AG04450 (cell line): ENCODE measurements around the gene RNU2-1. TPM values are rescaled to one million over a fixed set of nuclear protein-coding genes. Genes with fewer than 3 reads are reported as not detected.
"Not testable (repeated sequence)": the region's sequence is repeated elsewhere in the genome, so short reads cannot be mapped to it uniquely, and the experiment has no call there.

Experiments used
- CTCF ChIA-PET: fragments of 300-600, 350-600 bp; formaldehyde crosslinking; extraction: SDS; loops from one replicate; lab custom pipeline; 2022; ENCODE audit warnings: antibody characterized with exemption, inconsistent platforms; lab: Charles Lee
- POLR2A ChIA-PET: fragments of 350-600 bp; formaldehyde crosslinking; extraction: SDS; loops from one replicate; lab custom pipeline; 2021; ENCODE audit warnings: antibody characterized with exemption, inconsistent platforms; lab: Yijun Ruan, JAX
- DNase-seq: peaks from one replicate; pipeline ENCODE4 v3.0.0-alpha.2; 2011; ENCODE audit warnings: low read depth, low spot score
- H3K27ac ChIP-seq: one replicate; pipeline ENCODE4 v1.5.1; 2012; ENCODE audit warnings: low read depth, low read length, control low read depth
- H3K27me3 ChIP-seq: one replicate; pipeline ENCODE4 v1.6.0; 2012; ENCODE audit warnings: low read length; ENCODE audit not compliant: control insufficient read depth, insufficient read depth
- H3K4me3 ChIP-seq: 2 replicates; pipeline ENCODE4 v1.5.1; 2011; ENCODE audit warnings: mild to moderate bottlenecking, low read depth, low read length, control low read depth
- H3K9me3 ChIP-seq: 2 replicates; pipeline ENCODE4 v1.5.1; 2012; ENCODE audit warnings: low read length; ENCODE audit not compliant: control insufficient read depth, insufficient read depth
- CTCF ChIP-seq: IDR thresholded peaks from 2 replicates; pipeline ENCODE4 v1.5.1; 2011; ENCODE audit warnings: low read depth, low read length, control low read depth, inconsistent platforms
- polyA plus RNA-seq: library from polyadenylated mRNA; depleted of rRNA; stranded (reverse); fragments of >200 nt; gene quantifications from 2 replicates; pipeline ENCODE4 v1.2.3, GENCODE V29; 2011

The RNU2-1 gene
- polyA plus RNA-seq, 1 experiment, result not detected

DNA sequence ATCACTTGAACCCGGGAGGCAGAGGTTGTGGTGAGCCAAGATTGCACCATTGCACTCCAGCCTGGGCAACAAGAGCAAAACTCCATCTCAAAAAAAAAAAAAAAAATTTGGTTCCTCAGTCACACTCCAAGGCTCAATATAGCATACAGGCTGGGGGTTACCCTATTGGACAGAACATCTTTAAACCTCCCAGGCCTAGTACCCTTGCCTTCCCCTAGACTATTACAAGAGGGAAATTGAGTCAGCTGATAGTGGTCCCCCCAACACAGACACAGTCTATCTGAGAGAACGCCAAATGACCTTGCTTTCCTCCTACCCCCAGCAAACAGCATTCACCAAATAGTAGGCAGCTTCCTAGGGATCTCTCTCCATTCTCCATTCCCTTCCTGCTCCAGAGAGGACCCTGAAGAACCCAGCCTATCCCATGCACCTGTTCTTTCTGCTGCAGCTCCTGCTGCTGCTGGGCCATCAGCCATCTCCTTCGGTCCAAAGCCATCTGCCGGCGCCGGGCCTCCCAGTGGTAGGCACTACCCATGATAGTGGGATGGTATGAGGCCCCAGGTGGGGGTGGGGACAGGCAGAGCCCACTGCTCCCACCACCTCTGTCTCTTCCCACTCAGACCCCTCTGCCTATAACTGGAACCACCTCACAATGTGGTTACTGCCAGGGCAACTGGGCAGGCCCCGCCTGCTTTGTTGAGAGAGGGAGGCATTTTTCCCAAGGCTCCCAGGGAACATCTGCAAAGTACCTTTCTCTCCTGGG, 5.6 kb downstream of the RNU2-1 start, which contains the start of gene CCDC200:
CCDC200 (minus strand) TSS at position 604 of the 763 bp plus-strand sequence; CDS start at position 535, 69 bp downstream.
- H3K27ac ChIP-seq, DNase-seq, CTCF ChIA-PET, H3K9me3 ChIP-seq, H3K4me3 ChIP-seq, POLR2A ChIA-PET, H3K27me3 ChIP-seq: not testable (repeated sequence)

DNA sequence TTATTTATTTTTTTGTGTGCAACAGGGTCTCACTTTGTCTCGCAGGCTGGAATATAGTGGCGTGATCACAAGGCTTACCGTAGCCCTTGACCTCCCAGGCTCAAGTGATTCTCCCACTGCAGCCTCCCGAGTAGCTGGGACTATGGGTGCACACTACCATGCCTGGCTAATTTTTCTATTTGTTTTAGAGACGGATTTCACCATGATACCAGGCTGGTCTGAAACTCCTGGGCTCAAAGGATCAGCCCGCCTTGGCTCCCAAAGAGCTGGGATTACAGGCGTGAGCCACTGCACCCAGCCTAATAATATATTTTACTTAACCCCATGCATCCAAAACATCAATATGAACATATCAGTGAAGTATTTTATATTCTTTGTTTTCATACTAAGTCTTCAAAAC, 7.4 kb downstream of the RNU2-1 start:
- DNase-seq, result no peak
- H3K27me3 ChIP-seq, result no peaks in the 10 kb centered on the region
- no peak overlapping the region for H3K27ac ChIP-seq
- no peak for TF ChIP-seq CTCF
- CTCF ChIA-PET, result interaction anchor here (0.8 kb wide), 1 partner anchor 83 kb away, joined by 6 read pairs; no protein-coding TSS in a partner anchor
- POLR2A ChIA-PET, result no interaction called here
- H3K9me3 ChIP-seq, result no peaks in the 10 kb centered on the region
- no peak overlapping the region for H3K4me3 ChIP-seq

- H3K27me3 ChIP-seq, result no peaks in the 10 kb centered on the region
- CTCF ChIA-PET, result interaction anchor here (0.6 kb wide), 1 partner anchor 84 kb away, joined by 5 read pairs; no protein-coding TSS in a partner anchor
- H3K27ac ChIP-seq, result no peak overlapping the region
- TF ChIP-seq CTCF, result no peak
- no peak for DNase-seq
- POLR2A ChIA-PET, result interaction anchor here (0.6 kb wide), 1 partner anchor 20 kb away, joined by 4 read pairs; no protein-coding TSS in a partner anchor
- H3K4me3 ChIP-seq, result no peak overlapping the region
- no peaks in the 10 kb centered on the region for H3K9me3 ChIP-seq
These were observed 9.6 kb downstream of the RNU2-1 start for GRCh38 chr17:43224146-43224705.

- TF ChIP-seq CTCF, result no peak
- POLR2A ChIA-PET, result interaction anchor here (1.5 kb wide), 1 partner anchor 95 kb away, joined by 10 read pairs; no protein-coding TSS in a partner anchor
- Histone ChIP-seq H3K27me3 (no peaks in the 10 kb centered on the region), H3K4me3 (no peak overlapping the region), H3K27ac (no peak overlapping the region), H3K9me3 (no peaks in the 10 kb centered on the region)
- no peak for DNase-seq
- CTCF ChIA-PET, result no interaction called here
These were observed 13.2 kb downstream of the RNU2-1 start for GRCh38 chr17:43220511-43221125.

- Histone ChIP-seq H3K27me3 (no peaks in the 10 kb centered on the region), H3K4me3 (no peak overlapping the region), H3K27ac (no peak overlapping the region), H3K9me3 (no peaks in the 10 kb centered on the region)
- DNase-seq, result no peak
- ChIA-PET POLR2A (interaction anchor here (0.7 to 1.5 kb wide), 2 partner anchors 20 to 96 kb away, joined by 3 to 10 read pairs; no protein-coding TSS in a partner anchor), CTCF (interaction anchor here (1.1 kb wide), 1 partner anchor 177 kb away, joined by 3 read pairs; no protein-coding TSS in a partner anchor)
- no peak for TF ChIP-seq CTCF
These were observed 13.9 kb downstream of the RNU2-1 start for GRCh38 chr17:43219746-43220380.
